IMR-90 (cell line): Measurements from ENCODE around the gene SCGB1A1. TPM values are rescaled to one million over a fixed set of nuclear protein-coding genes. Genes with fewer than 3 reads are reported as not detected.

Experiments used
- ATAC-seq: fragments of 200-7000 bp; cut with Tn5 transposase; 2 replicates; pipeline ENCODE4 v1.9.1; 2020; ENCODE audit warnings: low read depth, mild to moderate bottlenecking, moderate library complexity
- BruUV-seq: library from RNA; stranded (reverse); fragments of 400-500 nt; replicated peaks from 2 replicates; lab custom pipeline; 2021; lab: Mats Ljungman, UMichigan
- CTCF ChIA-PET: fragments of 300-600 bp; formaldehyde crosslinking; extraction: SDS; loops from one replicate; lab custom pipeline; 2021; ENCODE audit warnings: antibody characterized with exemption; lab: Yijun Ruan, JAX
- POLR2A ChIA-PET: fragments of 300-600 bp; sonication (Branson Sonifier 250); formaldehyde crosslinking; loops from one replicate; lab custom pipeline; 2022; ENCODE audit warnings: antibody characterized with exemption; ENCODE audit not compliant: unreplicated experiment; lab: Charles Lee
- DNase-seq: peaks from one replicate; pipeline ENCODE4 v3.0.0; 2013
- H2AFZ ChIP-seq: replicated peaks from 2 replicates; pipeline ENCODE3; 2013; ENCODE audit warnings: low read length, mild to moderate bottlenecking; ENCODE audit not compliant: poor library complexity
- H2AK5ac ChIP-seq: 2 replicates; pipeline ENCODE4 v1.6.1; 2013; ENCODE audit warnings: low read depth, low read length, inconsistent platforms
- H2AK9ac ChIP-seq: replicated peaks from 2 replicates; pipeline ENCODE3; 2013; ENCODE audit warnings: mild to moderate bottlenecking, low read depth, low read length, moderate library complexity; ENCODE audit not compliant: poor library complexity
- H2BK120ac ChIP-seq: 2 replicates; pipeline ENCODE4 v1.6.1; 2013; ENCODE audit warnings: low read depth, low read length, inconsistent platforms
- H2BK15ac ChIP-seq: 3 replicates; pipeline ENCODE4 v1.6.1; 2013; ENCODE audit warnings: low read depth, low read length, inconsistent platforms
- H2BK20ac ChIP-seq: 2 replicates; pipeline ENCODE4 v1.6.1; 2013; ENCODE audit warnings: low read depth, mild to moderate bottlenecking, inconsistent platforms, low read length, moderate library complexity
- H2BK5ac ChIP-seq: 2 replicates; pipeline ENCODE4 v1.6.1; 2013; ENCODE audit warnings: mild to moderate bottlenecking, low read depth, low read length, inconsistent platforms; ENCODE audit not compliant: poor library complexity, severe bottlenecking
- H3K14ac ChIP-seq: replicated peaks from 2 replicates; pipeline ENCODE4 v1.6.1; 2013; ENCODE audit warnings: low read depth, low read length, inconsistent platforms
- H3K18ac ChIP-seq: 2 replicates; pipeline ENCODE4 v1.6.1; 2013; ENCODE audit warnings: low read depth, low read length, control low read depth
- H3K23ac ChIP-seq: 2 replicates; pipeline ENCODE4 v1.6.1; 2013; ENCODE audit warnings: low read depth, low read length, inconsistent platforms
- H3K27ac ChIP-seq: 2 replicates; pipeline ENCODE4 v1.5.1; 2013; ENCODE audit warnings: mild to moderate bottlenecking, control low read depth, low read length; ENCODE audit not compliant: insufficient read depth
- H3K27me3 ChIP-seq: 2 replicates; pipeline ENCODE4 v1.6.1; 2013; ENCODE audit warnings: low read length; ENCODE audit not compliant: control insufficient read depth, insufficient read depth
- H3K36me3 ChIP-seq: 2 replicates; pipeline ENCODE4 v1.6.1; 2013; ENCODE audit warnings: low read length, mixed read lengths; ENCODE audit not compliant: control insufficient read depth, insufficient read depth
- H3K4ac ChIP-seq: 2 replicates; pipeline ENCODE4 v1.6.1; 2013; ENCODE audit warnings: low read depth, low read length, inconsistent platforms
- H3K4me1 ChIP-seq: 2 replicates; pipeline ENCODE4 v1.6.1; 2013; ENCODE audit warnings: low read length, mixed read lengths; ENCODE audit not compliant: control insufficient read depth, insufficient read depth
- H3K4me2 ChIP-seq: 2 replicates; pipeline ENCODE4 v1.6.1; 2013; ENCODE audit warnings: low read depth, mild to moderate bottlenecking, control low read depth, low read length, moderate library complexity
- H3K4me3 ChIP-seq: 2 replicates; pipeline ENCODE4 v1.5.1; 2013; ENCODE audit warnings: low read depth, mild to moderate bottlenecking, control low read depth, low read length, moderate library complexity; ENCODE audit not compliant: insufficient read depth
- H3K56ac ChIP-seq: 2 replicates; pipeline ENCODE4 v1.6.1; 2013; ENCODE audit warnings: low read length, inconsistent platforms; ENCODE audit not compliant: insufficient read depth; ENCODE audit errors: extremely low read depth
- H3K79me1 ChIP-seq, 2 experiments: 2 replicates each; pipeline ENCODE4 v1.6.1; 2013; ENCODE audit warnings: low read length in 2 of 2, inconsistent platforms in 1 of 2, low read depth in 1 of 2
- H3K9ac ChIP-seq: 2 replicates; pipeline ENCODE4 v1.6.1; 2013; ENCODE audit warnings: low read depth, low read length, control low read depth
- H3K9me1 ChIP-seq: 2 replicates; pipeline ENCODE4 v1.6.1; 2013; ENCODE audit warnings: low read length, inconsistent platforms; ENCODE audit not compliant: insufficient read depth
- H3K9me3 ChIP-seq: 2 replicates; pipeline ENCODE4 v1.6.1; 2013; ENCODE audit warnings: low read length; ENCODE audit not compliant: control insufficient read depth, insufficient read depth
- H4K20me1 ChIP-seq: 2 replicates; pipeline ENCODE4 v1.6.1; 2013; ENCODE audit warnings: low read length, inconsistent platforms; ENCODE audit not compliant: insufficient read depth
- H4K5ac ChIP-seq: 2 replicates; pipeline ENCODE4 v1.6.1; 2013; ENCODE audit warnings: mild to moderate bottlenecking, low read depth, low read length, control low read depth
- H4K8ac ChIP-seq, 2 experiments: 2 replicates each; pipeline ENCODE4 v1.6.1; 2013; ENCODE audit warnings: low read depth in 2 of 2, low read length in 2 of 2, control low read depth in 1 of 2, inconsistent platforms in 1 of 2
- H4K91ac ChIP-seq: 2 replicates; pipeline ENCODE4 v1.6.1; 2013; ENCODE audit warnings: low read depth, low read length, inconsistent platforms; ENCODE audit not compliant: insufficient read depth
- NFE2L2 ChIP-seq: fragments of 150-350 bp; IDR thresholded peaks from 2 replicates; pipeline ENCODE4 v1.6.1; 2016; ENCODE audit warnings: low read depth, mild to moderate bottlenecking, low read length
- RAD21 ChIP-seq: IDR thresholded peaks from 2 replicates; pipeline ENCODE4 v1.6.1; 2012; ENCODE audit warnings: low read length, improper control_type of control experiment
- SMC3 ChIP-seq: fragments of 150-350 bp; IDR thresholded peaks from 2 replicates; pipeline ENCODE4 v1.6.1; 2016; ENCODE audit warnings: low read depth, mild to moderate bottlenecking, antibody characterized with exemption, low read length, moderate library complexity
- WGBS, 2 experiments: methylation state at CpG; one replicate each; pipeline versions ENCODE4 v1.1.5 to v1.1.7; 2013; ENCODE audit warnings: missing lambda C conversion rate in 2 of 2; ENCODE audit not compliant: insufficient read length in 1 of 2; ENCODE audit errors: extremely low coverage in 2 of 2; 5-methylcytosine and 5-hydroxymethylcytosine counted together
- dilution Hi-C: fragments of 300-500 bp; cut with HindIII; formaldehyde crosslinking; loops from one replicate; pipeline ENCODE4 v1.14.3; 2018; ENCODE audit warnings: low sequenced_read_pairs; ENCODE audit not compliant: unreplicated experiment
- in situ Hi-C: fragments of 300-500 bp; cut with MboI; formaldehyde crosslinking; loops from 3 replicates; pipeline ENCODE4 v1.14.3; 2019; ENCODE audit warnings: low sequenced_read_pairs, inconsistent platforms, mixed read lengths
- intact Hi-C: fragments of 100-400 bp; cut with micrococcal nuclease; formaldehyde crosslinking; loops from 2 replicates; pipeline ENCODE4 v1.10.0; 2022
- polyA plus RNA-seq, 3 experiments: library from polyadenylated mRNA; depleted of rRNA; stranded (reverse); fragments of >200 nt; gene quantifications; 2 replicates each; pipeline ENCODE4 v1.2.3, GENCODE V29; 2012; ENCODE audit warnings: low replicate concordance in 1 of 3
- total RNA-seq: library from RNA; depleted of rRNA; stranded (reverse); fragments of >200 nt; gene quantifications from 2 replicates; pipeline ENCODE4 v1.2.3, GENCODE V29; 2012

The SCGB1A1 gene
- total and polyA plus RNA-seq, 2 of the 4 experiments (the other 2 are of a cell fraction), result not detected

DNA sequence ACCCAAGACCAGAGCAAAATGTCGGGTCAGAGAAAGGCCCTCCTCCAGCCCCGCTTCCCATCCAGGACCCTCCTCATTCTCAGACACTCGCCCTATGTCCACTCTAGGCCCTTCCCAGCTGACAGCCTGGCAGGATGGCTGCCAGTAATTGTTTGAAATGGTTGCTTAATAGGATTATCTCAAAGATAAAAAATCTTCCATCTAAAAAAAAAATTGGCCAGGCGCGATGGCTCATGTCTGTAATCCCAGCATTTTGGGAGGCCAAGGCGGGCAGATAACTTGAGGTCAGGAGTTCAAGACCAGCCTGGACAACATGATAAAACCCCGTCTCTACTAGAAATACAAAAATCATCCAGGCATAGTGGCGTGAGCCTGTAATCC is 32.4 kb downstream of the SCGB1A1 start:
- H3K14ac ChIP-seq, result no peak overlapping the region
- DNase-seq (no peak), ATAC-seq (no peak)
- H3K4ac ChIP-seq, result no peak overlapping the region
- H2BK120ac ChIP-seq, result no peak overlapping the region
- intact Hi-C loops, result no loop called here
- no peak overlapping the region for H2BK5ac ChIP-seq
- H4K5ac ChIP-seq, result no peak overlapping the region
- CTCF ChIA-PET, result interaction anchor here (1.1 kb wide), 1 partner anchor 92 kb away, joined by 3 read pairs; no protein-coding TSS in a partner anchor
- no peaks in the 10 kb centered on the region for H3K4me1 ChIP-seq
- POLR2A ChIA-PET, result interaction anchor here (0.6 kb wide), 2 partner anchors 9 to 935 kb away, joined by 4 to 6 read pairs; no protein-coding TSS in a partner anchor
- H4K8ac ChIP-seq, result no peak overlapping the region
- no peaks in the 10 kb centered on the region for H3K27me3 ChIP-seq
- H3K18ac ChIP-seq, result no peak overlapping the region
- H4K91ac ChIP-seq, result no peak overlapping the region
- no peak overlapping the region for H2AK9ac ChIP-seq
- no peaks in the 10 kb centered on the region for H4K20me1 ChIP-seq
- no peak overlapping the region for H3K4me2 ChIP-seq
- dilution Hi-C loops, result no loop called here
- H2BK15ac ChIP-seq, result no peak overlapping the region
- H3K9ac ChIP-seq, result no peak overlapping the region
- H3K56ac ChIP-seq, result no peak overlapping the region
- no peak overlapping the region for H2AK5ac ChIP-seq
- H3K9me3 ChIP-seq, result peaks cover 2% of the 10 kb centered on the region
- H2AFZ ChIP-seq, result no peak overlapping the region
- no peaks in the 10 kb centered on the region for H3K36me3 ChIP-seq
- in situ Hi-C loops, result no loop called here
- no peak overlapping the region for H3K4me3 ChIP-seq
- no peak overlapping the region for H3K23ac ChIP-seq
- H3K79me1 ChIP-seq, result no peaks in the 10 kb centered on the region
- H3K9me1 ChIP-seq, result peaks cover 6% of the 10 kb centered on the region; the same call in 1 of the 2 replicates
- no CpG with 5 or more reads among the region's 8 CpGs for whole genome bisulfite sequencing, 2 experiments
- no peak overlapping the region for H2BK20ac ChIP-seq
- H3K27ac ChIP-seq, result no peak overlapping the region
- BruUV-seq, result no TSS peak
- no peak for TF ChIP-seq RAD21
- no peak for TF ChIP-seq SMC3
- TF ChIP-seq NFE2L2, result no peak
